Left ventricle myocardium inferior (tissue), 1 donor: ENCODE data around the gene MRRF. TPM values are rescaled to one million over a fixed set of nuclear protein-coding genes. Genes with fewer than 3 reads are reported as not detected.

Source experiments
- DNase-seq: peaks from one replicate; pipeline ENCODE4 v3.0.0-alpha.2; 2020
- H3K27ac ChIP-seq: fragments of 200-600 bp; replicated peaks from 2 replicates; pipeline ENCODE4 v1.8.0; 2021
- H3K27me3 ChIP-seq: fragments of 200-600 bp; 2 replicates; pipeline ENCODE4 v1.8.0; 2021; ENCODE audit warnings: low read depth
- H3K36me3 ChIP-seq: fragments of 200-600 bp; 2 replicates; pipeline ENCODE4 v1.8.0; 2021
- H3K4me1 ChIP-seq: fragments of 200-600 bp; 2 replicates; pipeline ENCODE4 v1.8.0; 2021
- H3K4me3 ChIP-seq: fragments of 200-600 bp; 2 replicates; pipeline ENCODE4 v1.8.0; 2021; ENCODE audit warnings: mild to moderate bottlenecking, moderate library complexity
- H3K9me3 ChIP-seq: fragments of 200-600 bp; replicated peaks from 2 replicates; pipeline ENCODE4 v1.8.0; 2021
- intact Hi-C: fragments of 100-400 bp; cut with micrococcal nuclease; formaldehyde crosslinking; loops from one replicate; pipeline ENCODE4 v1.11.0; 2022
- total RNA-seq: library from RNA; stranded (reverse); fragmentation: NEBNext Ultra II Directional; extraction: Animal tissue kit (Norgen Biotek cat#: 25700); gene quantifications from one replicate; pipeline ENCODE4 v1.2.1, GENCODE V29; 2021
- TF ChIP-seq, protein P1 (sequence below): fragments of 200-600 bp; IDR thresholded peaks from 2 replicates; pipeline ENCODE4 v1.8.0; 2021; ENCODE audit warnings: antibody characterized with exemption, mild to moderate bottlenecking, borderline replicate concordance
- donor health status: DM: no; HTN: yes; CAD: no; lungs with severe emphysema.

The MRRF gene
- total RNA-seq, 1 donor from 2014 or later = 35.8 TPM

DNA sequence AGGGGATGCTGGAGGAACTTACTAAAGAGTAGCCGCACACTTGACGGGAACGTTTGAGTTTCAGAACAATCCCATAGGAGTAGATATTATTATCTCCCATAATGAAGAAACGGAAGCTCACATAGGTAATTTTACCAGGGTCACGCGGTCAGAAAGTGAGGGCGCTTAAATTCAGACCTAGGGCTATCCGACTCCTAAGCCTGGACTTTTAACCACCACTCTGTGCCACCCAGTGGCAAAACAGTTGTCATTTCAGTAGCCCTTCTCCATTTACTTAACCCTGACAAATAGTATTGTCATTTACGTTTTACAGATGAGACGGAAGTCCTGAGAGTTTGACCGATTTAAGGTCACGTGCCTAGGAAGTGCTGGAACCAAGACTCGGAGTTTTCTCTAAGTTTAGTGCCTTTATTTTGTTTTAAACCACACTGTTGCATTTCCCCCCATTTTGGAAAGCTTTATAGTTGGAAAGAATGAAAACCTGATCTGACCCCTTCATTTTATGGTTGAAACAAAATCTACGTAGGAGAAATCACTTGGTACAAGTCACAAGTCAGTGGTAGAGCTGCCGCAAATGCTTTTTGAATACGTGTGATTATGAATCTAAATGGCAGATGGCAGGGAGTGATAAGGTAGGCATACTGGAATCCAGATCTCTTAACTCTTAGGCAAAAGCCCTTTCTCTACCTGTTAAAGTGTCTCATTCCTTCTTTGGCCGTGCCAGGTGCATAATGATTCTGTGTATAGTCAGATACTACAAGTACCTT is 650 bp downstream of the MRRF start:
- Histone ChIP-seq H3K4me3 (peak overlapping the region; percentile 73), H3K4me1 (peaks cover 81% of the 10 kb centered on the region), H3K27me3 (no peaks in the 10 kb centered on the region), H3K27ac (peak overlapping the region; percentile 95), H3K36me3 (peaks cover 11% of the 10 kb centered on the region), H3K9me3 (no peaks in the 10 kb centered on the region)
- DNase-seq = no peak
- TF ChIP-seq, protein P1, sequence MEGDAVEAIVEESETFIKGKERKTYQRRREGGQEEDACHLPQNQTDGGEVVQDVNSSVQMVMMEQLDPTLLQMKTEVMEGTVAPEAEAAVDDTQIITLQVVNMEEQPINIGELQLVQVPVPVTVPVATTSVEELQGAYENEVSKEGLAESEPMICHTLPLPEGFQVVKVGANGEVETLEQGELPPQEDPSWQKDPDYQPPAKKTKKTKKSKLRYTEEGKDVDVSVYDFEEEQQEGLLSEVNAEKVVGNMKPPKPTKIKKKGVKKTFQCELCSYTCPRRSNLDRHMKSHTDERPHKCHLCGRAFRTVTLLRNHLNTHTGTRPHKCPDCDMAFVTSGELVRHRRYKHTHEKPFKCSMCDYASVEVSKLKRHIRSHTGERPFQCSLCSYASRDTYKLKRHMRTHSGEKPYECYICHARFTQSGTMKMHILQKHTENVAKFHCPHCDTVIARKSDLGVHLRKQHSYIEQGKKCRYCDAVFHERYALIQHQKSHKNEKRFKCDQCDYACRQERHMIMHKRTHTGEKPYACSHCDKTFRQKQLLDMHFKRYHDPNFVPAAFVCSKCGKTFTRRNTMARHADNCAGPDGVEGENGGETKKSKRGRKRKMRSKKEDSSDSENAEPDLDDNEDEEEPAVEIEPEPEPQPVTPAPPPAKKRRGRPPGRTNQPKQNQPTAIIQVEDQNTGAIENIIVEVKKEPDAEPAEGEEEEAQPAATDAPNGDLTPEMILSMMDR = no peak
- intact Hi-C loops = no loop called here

GRCh38 chr9:122268041-122268814 is 3.5 kb downstream of the MRRF start:
- no peaks in the 10 kb centered on the region for H3K9me3 ChIP-seq
- peak overlapping the region; percentile 21 for H3K27ac ChIP-seq
- no peaks in the 10 kb centered on the region for H3K27me3 ChIP-seq
- intact Hi-C loops = no loop called here
- TF ChIP-seq, protein P1 = no peak
- DNase-seq = no peak
- no peak overlapping the region for H3K4me3 ChIP-seq
- peaks cover 26% of the 10 kb centered on the region for H3K36me3 ChIP-seq
- H3K4me1 ChIP-seq = peaks cover 74% of the 10 kb centered on the region

DNA sequence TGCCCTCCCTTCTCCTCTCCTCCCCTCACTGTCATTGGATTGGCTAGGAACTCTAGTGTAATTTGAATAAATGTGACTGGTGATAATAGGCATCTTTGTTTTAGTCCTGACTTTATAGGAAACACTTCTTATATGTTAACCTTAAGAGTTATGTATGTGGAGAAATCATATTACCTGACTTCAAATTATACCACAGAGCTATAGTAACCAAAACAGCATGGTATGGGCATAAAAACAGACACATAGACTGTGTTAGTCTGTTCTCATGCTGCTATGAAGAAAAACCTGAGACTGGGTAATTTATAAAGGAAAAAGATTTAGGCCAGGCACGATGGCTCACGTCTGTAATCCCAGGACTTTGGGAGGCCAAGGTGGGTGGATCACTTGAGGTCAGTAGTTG is 9.4 kb downstream of the MRRF start:
- peaks cover 57% of the 10 kb centered on the region for H3K36me3 ChIP-seq
- H3K27ac ChIP-seq = no peak overlapping the region
- TF ChIP-seq, protein P1 = no peak
- H3K9me3 ChIP-seq = peaks cover 22% of the 10 kb centered on the region
- H3K4me3 ChIP-seq = no peak overlapping the region
- DNase-seq = no peak
- no peaks in the 10 kb centered on the region for H3K27me3 ChIP-seq
- intact Hi-C loops = no loop called here
- peaks cover 29% of the 10 kb centered on the region for H3K4me1 ChIP-seq

DNA sequence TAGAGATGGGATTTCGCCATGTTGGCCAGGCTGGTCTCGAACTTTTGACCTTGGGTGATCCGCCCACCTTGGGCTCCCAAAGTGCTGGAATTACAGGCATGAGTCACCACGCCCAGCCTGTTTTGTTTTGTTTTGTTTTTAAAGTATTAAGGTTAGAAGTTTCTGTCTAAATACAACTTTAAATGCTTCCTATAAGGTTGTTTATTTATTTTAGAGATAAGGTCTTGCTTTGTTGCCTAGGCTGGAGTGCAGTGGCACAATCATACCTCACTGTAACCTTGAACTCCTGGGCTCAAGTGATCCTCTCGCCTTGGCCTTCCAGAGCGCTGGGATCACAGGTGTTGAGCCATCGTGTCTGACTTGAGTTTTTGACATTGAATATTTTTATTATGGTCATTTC is 11.4 kb downstream of the MRRF start:
- Histone ChIP-seq H3K27ac (no peak overlapping the region), H3K36me3 (peaks cover 61% of the 10 kb centered on the region), H3K9me3 (peaks cover 22% of the 10 kb centered on the region), H3K4me3 (no peak overlapping the region), H3K27me3 (no peaks in the 10 kb centered on the region), H3K4me1 (peaks cover 41% of the 10 kb centered on the region)
- intact Hi-C loops = no loop called here
- no peak for DNase-seq
- TF ChIP-seq, protein P1 = no peak

DNA sequence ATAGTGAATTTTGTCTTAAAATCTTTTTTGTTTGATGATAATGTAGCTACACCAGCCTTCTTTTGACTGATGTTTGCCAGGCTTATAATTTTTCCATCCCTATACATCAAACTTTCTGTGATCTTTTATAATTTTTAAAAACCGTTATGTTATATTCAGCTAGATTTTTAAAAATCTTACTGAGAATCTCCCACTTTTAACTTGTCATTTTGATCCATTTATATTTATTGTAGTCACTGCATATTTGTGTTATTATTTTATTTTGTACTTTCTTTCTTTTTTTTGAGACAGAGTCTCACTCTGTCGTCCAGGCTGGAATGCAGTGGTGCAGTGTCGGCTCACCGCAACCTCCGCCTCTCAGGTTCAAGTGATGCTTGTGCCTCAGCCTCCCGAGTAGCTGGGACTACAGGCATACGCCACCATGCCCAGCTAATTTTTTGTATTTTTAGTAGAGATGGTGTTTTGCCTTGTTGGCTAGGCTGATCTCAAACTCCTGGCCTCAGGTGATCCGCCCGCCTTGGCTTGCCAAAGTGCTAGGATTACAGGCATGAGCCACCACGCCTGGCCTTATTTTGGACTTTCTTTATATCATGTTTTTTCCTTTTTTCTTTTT is 12.7 kb downstream of the MRRF start:
- intact Hi-C loops = no loop called here
- H3K36me3 ChIP-seq = peaks cover 51% of the 10 kb centered on the region

More for the DNA sequence above, 12.7 kb downstream of the MRRF start:
- Histone ChIP-seq H3K27me3 (no peaks in the 10 kb centered on the region), H3K9me3 (peaks cover 22% of the 10 kb centered on the region), H3K4me1 (peaks cover 41% of the 10 kb centered on the region), H3K4me3 (no peak overlapping the region), H3K27ac (no peak overlapping the region)
- no peak for DNase-seq
- TF ChIP-seq, protein P1 = no peak
